Mammary epithelial cell (primary cell): ENCODE results near the gene C10orf143.

Experiments
- EZH2 ChIP-seq: IDR thresholded peaks from 2 replicates; pipeline ENCODE4 v1.6.1; 2012; ENCODE audit warnings: low read length, inconsistent platforms, borderline replicate concordance
- TF ChIP-seq, protein P1 (sequence below), 2 donors: IDR thresholded peaks in 1 of 2; conservative IDR thresholded peaks in 1 of 2; 2 replicates each; pipeline ENCODE4 v1.5.1; 2011 to 2012; ENCODE audit warnings: inconsistent platforms in 2 of 2, low read length in 2 of 2, mild to moderate bottlenecking in 2 of 2, control low read depth in 1 of 2, low read depth in 1 of 2; ENCODE audit not compliant: insufficient read depth in 1 of 2; ENCODE audit errors: extremely low read depth in 1 of 2

GRCh38 chr10:130016993-130017630 lies 93.5 kb downstream of the C10orf143 start:
- TF ChIP-seq, protein P1, sequence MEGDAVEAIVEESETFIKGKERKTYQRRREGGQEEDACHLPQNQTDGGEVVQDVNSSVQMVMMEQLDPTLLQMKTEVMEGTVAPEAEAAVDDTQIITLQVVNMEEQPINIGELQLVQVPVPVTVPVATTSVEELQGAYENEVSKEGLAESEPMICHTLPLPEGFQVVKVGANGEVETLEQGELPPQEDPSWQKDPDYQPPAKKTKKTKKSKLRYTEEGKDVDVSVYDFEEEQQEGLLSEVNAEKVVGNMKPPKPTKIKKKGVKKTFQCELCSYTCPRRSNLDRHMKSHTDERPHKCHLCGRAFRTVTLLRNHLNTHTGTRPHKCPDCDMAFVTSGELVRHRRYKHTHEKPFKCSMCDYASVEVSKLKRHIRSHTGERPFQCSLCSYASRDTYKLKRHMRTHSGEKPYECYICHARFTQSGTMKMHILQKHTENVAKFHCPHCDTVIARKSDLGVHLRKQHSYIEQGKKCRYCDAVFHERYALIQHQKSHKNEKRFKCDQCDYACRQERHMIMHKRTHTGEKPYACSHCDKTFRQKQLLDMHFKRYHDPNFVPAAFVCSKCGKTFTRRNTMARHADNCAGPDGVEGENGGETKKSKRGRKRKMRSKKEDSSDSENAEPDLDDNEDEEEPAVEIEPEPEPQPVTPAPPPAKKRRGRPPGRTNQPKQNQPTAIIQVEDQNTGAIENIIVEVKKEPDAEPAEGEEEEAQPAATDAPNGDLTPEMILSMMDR (conservative IDR thresholded peaks at IDR 0.05 in 1 of 2, IDR thresholded peaks at IDR 0.05 in 1 of 2; ENCODE audit: extremely low read depth in 1 of 2, insufficient read depth in 1 of 2, low read depth in 1 of 2, low read length in 2 of 2), result no peak
- TF ChIP-seq EZH2, result no peak
